ENCODE results near the gene SORL1. TPM values are rescaled to one million over a fixed set of nuclear protein-coding genes. Genes with fewer than 3 reads are reported as not detected.

Gene SORL1
- total RNA-seq, 1 experiment from 2014 or later, result 68.3 TPM

DNA sequence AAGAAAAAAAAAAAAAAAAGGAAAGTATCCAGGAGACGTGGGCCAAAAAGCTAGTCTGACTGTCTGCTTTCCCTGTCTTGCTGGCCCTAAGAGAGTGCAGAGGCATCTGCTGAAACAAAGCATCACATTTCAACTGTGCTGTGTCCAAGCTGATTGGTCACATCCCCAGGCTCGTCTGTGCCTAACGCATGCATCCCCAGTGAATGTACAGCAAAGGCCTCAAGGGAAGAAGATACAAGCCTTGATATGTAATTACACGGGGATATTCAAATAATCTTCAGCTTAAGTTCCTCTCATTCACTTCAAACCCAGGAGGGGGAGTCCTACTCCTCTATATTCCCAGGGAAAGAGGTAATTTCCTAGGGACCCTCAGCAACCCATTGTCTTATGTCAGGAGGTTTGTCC lies 5.4 kb upstream of the SORL1 start:
- Histone ChIP-seq H4K5ac (ENCODE audit: insufficient read length, low read depth, low read length) (no peak overlapping the region), H4K91ac (ENCODE audit: insufficient read length, low read depth, low read length) (no peak overlapping the region), H2BK20ac (ENCODE audit: low read depth, low read length, poor library complexity, severe bottlenecking) (no peak overlapping the region), H3K4ac (ENCODE audit: low read depth, low read length) (no peak overlapping the region), H2BK5ac (ENCODE audit: insufficient read length, low read length) (no peak overlapping the region), H2BK12ac (ENCODE audit: insufficient read length, low read depth, low read length) (no peak overlapping the region), H3K56ac (ENCODE audit: insufficient read length, low read depth, low read length) (no peak overlapping the region), H2BK120ac (ENCODE audit: low read depth, low read length, poor library complexity, severe bottlenecking) (no peak overlapping the region), H4K20me1 (ENCODE audit: control insufficient read depth, insufficient read depth, insufficient read length) (no peaks in the 10 kb centered on the region), H3K14ac (ENCODE audit: insufficient read depth, low read length) (no peak overlapping the region), H3K9ac (ENCODE audit: extremely low read depth, insufficient read length, low read length) (no peak overlapping the region), H2BK15ac (ENCODE audit: low read depth, low read length) (no peak overlapping the region), H3K79me1 (ENCODE audit: insufficient read depth, low read depth, low read length, poor library complexity, severe bottlenecking) (no peaks in the 10 kb centered on the region), H3K27me3 (ENCODE audit: insufficient read depth, low read length) (no peaks in the 10 kb centered on the region), H2AK5ac (ENCODE audit: insufficient read length, low read length) (no peak overlapping the region), H3T11ph (ENCODE audit: low read length) (no peak overlapping the region), H3K4me2 (ENCODE audit: insufficient read depth, insufficient read length, low read length) (no peak overlapping the region), H2AFZ (ENCODE audit: low read length) (no peak overlapping the region), H3K27ac (ENCODE audit: insufficient read length, low read depth, low read length) (no peak overlapping the region), H3K79me2 (ENCODE audit: insufficient read depth, low read length) (no peaks in the 10 kb centered on the region), H4K8ac (replicated peaks; ENCODE audit: insufficient read length, low read depth, low read length) (no peak overlapping the region), H3K9me3 (ENCODE audit: control insufficient read depth, low read depth, low read length) (no peaks in the 10 kb centered on the region), H3K23ac (ENCODE audit: insufficient read length, low read depth, low read length) (no peak overlapping the region), H3K23me2 (ENCODE audit: insufficient read length, low read depth, low read length, poor library complexity, severe bottlenecking) (no peaks in the 10 kb centered on the region), H3K4me1 (ENCODE audit: insufficient read depth, low read length) (peaks cover 5% of the 10 kb centered on the region; the same call in 1 of the 2 replicates), H3K18ac (ENCODE audit: insufficient read length, low read depth, low read length) (no peak overlapping the region)
- H3K27ac Mint-ChIP-seq, result no peak overlapping the region
- H3K36me3 Mint-ChIP-seq (ENCODE audit: insufficient read depth in 1 of 3, low read depth in 3 of 3), result peaks cover 0 to 2% (median 0%) of the 10 kb centered on the region in 3 experiments; a peak in 1 of 7 replicates
- H3K27me3 Mint-ChIP-seq (ENCODE audit: low read depth), result peaks cover 13% of the 10 kb centered on the region
- H3K4me1 Mint-ChIP-seq, result peaks cover 44 to 63% of the 10 kb centered on the region in 2 experiments
- DNase-seq, result no peak
- no peak overlapping the region; a peak in 1 of 5 replicates for H3K4me3 Mint-ChIP-seq
- H3K9me3 Mint-ChIP-seq, result no peaks in the 10 kb centered on the region
- TF ChIP-seq, protein P1, sequence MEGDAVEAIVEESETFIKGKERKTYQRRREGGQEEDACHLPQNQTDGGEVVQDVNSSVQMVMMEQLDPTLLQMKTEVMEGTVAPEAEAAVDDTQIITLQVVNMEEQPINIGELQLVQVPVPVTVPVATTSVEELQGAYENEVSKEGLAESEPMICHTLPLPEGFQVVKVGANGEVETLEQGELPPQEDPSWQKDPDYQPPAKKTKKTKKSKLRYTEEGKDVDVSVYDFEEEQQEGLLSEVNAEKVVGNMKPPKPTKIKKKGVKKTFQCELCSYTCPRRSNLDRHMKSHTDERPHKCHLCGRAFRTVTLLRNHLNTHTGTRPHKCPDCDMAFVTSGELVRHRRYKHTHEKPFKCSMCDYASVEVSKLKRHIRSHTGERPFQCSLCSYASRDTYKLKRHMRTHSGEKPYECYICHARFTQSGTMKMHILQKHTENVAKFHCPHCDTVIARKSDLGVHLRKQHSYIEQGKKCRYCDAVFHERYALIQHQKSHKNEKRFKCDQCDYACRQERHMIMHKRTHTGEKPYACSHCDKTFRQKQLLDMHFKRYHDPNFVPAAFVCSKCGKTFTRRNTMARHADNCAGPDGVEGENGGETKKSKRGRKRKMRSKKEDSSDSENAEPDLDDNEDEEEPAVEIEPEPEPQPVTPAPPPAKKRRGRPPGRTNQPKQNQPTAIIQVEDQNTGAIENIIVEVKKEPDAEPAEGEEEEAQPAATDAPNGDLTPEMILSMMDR (conservative IDR thresholded peaks at IDR 0.05), result peak; percentile 51
- WGBS (ENCODE audit: extremely low coverage, insufficient read length, low lambda C conversion rate), result no CpG with 5 or more reads among the region's 4 CpGs

Measured in H9 (cell line).